ENCODE results near the gene SLC35F1. TPM values are rescaled to one million over a fixed set of nuclear protein-coding genes. Genes with fewer than 3 reads are reported as not detected.

The SLC35F1 gene
- total and polyA plus RNA-seq, 2 donors (not counting 3 experiments of a cell fraction or from before 2014, with no cell fraction given), result not detected

DNA sequence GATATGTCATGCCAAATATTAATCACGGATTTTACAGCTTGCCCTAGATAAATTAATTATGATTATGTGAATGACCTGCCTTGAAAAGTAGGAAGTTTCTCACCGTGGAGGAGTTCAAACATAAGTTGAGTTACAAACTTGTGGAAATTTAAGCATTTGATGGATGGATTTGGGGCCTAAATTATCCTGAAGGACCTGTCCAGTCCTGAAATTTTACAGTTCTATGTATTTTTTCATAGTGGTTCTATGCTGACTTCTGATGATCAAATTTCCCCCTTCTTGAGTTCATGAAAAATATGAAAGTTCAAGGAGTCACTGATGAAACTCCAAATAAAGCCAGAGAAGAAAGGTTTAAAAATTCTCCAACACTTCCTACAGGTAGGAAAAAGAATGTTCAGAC is 178.6 kb downstream of the SLC35F1 start:
- H3K4me1 ChIP-seq (ENCODE audit: control insufficient read depth, extremely low read depth, insufficient read depth, low read length), result no peaks in the 10 kb centered on the region
- H3K79me2 ChIP-seq (ENCODE audit: control insufficient read depth, insufficient read depth, low read length), result no peaks in the 10 kb centered on the region
- H2AFZ ChIP-seq (ENCODE audit: low read depth, low read length), result no peak overlapping the region
- dilution Hi-C loops (cut with MboI; ENCODE audit: extremely low pct_ligation_motif_present, low sequenced_read_pairs), result no loop called here
- H3K9me1 ChIP-seq (replicated peaks; ENCODE audit: control insufficient read depth, extremely low read depth, insufficient read depth, low read length), result no peaks in the 10 kb centered on the region
- H3K4me3 ChIP-seq (replicated peaks in 1 of 3; ENCODE audit: insufficient read depth in 1 of 3, low read depth in 1 of 3, low read length in 3 of 3), result no peak overlapping the region
- no peak for TF ChIP-seq POLR2A (IDR thresholded peaks at IDR 0.05; ENCODE audit: low read depth, low read length)
- no peak for TF ChIP-seq POLR2AphosphoS5 (IDR thresholded peaks at IDR 0.05; ENCODE audit: insufficient read depth, low read depth, low read length)
- TF ChIP-seq EZH2 (IDR thresholded peaks at IDR 0.05; ENCODE audit: borderline replicate concordance, low read depth, low read length, severe bottlenecking), result no peak
- no peak for TF ChIP-seq GATA2 (IDR thresholded peaks at IDR 0.05; ENCODE audit: insufficient read depth, insufficient read length, low read depth, low read length)
- no peak for TF ChIP-seq JUN (IDR thresholded peaks at IDR 0.05; ENCODE audit: borderline replicate concordance, insufficient read depth, insufficient read length, low read depth)
- TF ChIP-seq FOS (IDR thresholded peaks at IDR 0.05; ENCODE audit: borderline replicate concordance, insufficient read depth, low read length), result no peak
- no peak for TF ChIP-seq MYC (IDR thresholded peaks at IDR 0.05; ENCODE audit: low read depth, low read length)
- TF ChIP-seq, protein P1, sequence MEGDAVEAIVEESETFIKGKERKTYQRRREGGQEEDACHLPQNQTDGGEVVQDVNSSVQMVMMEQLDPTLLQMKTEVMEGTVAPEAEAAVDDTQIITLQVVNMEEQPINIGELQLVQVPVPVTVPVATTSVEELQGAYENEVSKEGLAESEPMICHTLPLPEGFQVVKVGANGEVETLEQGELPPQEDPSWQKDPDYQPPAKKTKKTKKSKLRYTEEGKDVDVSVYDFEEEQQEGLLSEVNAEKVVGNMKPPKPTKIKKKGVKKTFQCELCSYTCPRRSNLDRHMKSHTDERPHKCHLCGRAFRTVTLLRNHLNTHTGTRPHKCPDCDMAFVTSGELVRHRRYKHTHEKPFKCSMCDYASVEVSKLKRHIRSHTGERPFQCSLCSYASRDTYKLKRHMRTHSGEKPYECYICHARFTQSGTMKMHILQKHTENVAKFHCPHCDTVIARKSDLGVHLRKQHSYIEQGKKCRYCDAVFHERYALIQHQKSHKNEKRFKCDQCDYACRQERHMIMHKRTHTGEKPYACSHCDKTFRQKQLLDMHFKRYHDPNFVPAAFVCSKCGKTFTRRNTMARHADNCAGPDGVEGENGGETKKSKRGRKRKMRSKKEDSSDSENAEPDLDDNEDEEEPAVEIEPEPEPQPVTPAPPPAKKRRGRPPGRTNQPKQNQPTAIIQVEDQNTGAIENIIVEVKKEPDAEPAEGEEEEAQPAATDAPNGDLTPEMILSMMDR (IDR thresholded peaks at IDR 0.05; ENCODE audit: extremely low read depth in 1 of 2, insufficient read depth in 1 of 2, low read depth in 1 of 2, low read length in 2 of 2), result no peak
- no peak for TF ChIP-seq MAX (IDR thresholded peaks at IDR 0.05; ENCODE audit: insufficient read depth, insufficient read length)
- POLR2A ChIA-PET, result no interaction called here
- no peak overlapping the region for H3K4me2 ChIP-seq (ENCODE audit: insufficient read depth, low read length)
- no peaks in the 10 kb centered on the region for H3K27me3 ChIP-seq (ENCODE audit: control insufficient read depth in 2 of 2, insufficient read depth in 2 of 2, low read length in 2 of 2)
- intact Hi-C loops (cut with micrococcal nuclease), result no loop called here
- no peak overlapping the region for H3K27ac ChIP-seq (ENCODE audit: insufficient read depth, low read depth, low read length)
- CTCF ChIA-PET, result no interaction called here
- no peaks in the 10 kb centered on the region for H3K36me3 ChIP-seq (ENCODE audit: control insufficient read depth in 2 of 2, extremely low read depth in 1 of 2, insufficient read depth in 2 of 2, low read length in 2 of 2)
- BruUV-seq (replicated peaks), result no TSS peak
- DNase-seq (ENCODE audit: low read depth, low spot score) (no peak), FAIRE-seq (no peak)
- H3K9ac ChIP-seq (replicated peaks; ENCODE audit: extremely low read depth, insufficient read depth, low read length), result no peak overlapping the region
- H4K20me1 ChIP-seq (replicated peaks; ENCODE audit: control insufficient read depth, extremely low read depth, insufficient read depth, low read length), result no peaks in the 10 kb centered on the region
- no peaks in the 10 kb centered on the region for H3K9me3 ChIP-seq (replicated peaks; ENCODE audit: control insufficient read depth, insufficient read depth, low read length)

Measured in endothelial cell of umbilical vein (primary cell).